Epithelial cell of esophagus (primary cell): ENCODE results near the gene ARHGEF9.
A peak's percentile ranks its signal among the peaks of the same experiment; 100 is the strongest.

ENCODE experiments used
- DNase-seq: peaks from one replicate; pipeline ENCODE4 v3.0.0; 2010; ENCODE audit warnings: low read depth
- H3K4me3 ChIP-seq: 2 replicates; pipeline ENCODE4 v1.5.1; 2011; ENCODE audit warnings: mild to moderate bottlenecking, low read length, control low read depth
- TF ChIP-seq, protein P1 (sequence below): IDR thresholded peaks from 2 replicates; pipeline ENCODE4 v1.5.1; 2011; ENCODE audit warnings: low read depth, mild to moderate bottlenecking, low read length, control low read depth, inconsistent platforms; ENCODE audit not compliant: insufficient read depth; ENCODE audit errors: missing control alignments

The ARHGEF9 gene

DNA sequence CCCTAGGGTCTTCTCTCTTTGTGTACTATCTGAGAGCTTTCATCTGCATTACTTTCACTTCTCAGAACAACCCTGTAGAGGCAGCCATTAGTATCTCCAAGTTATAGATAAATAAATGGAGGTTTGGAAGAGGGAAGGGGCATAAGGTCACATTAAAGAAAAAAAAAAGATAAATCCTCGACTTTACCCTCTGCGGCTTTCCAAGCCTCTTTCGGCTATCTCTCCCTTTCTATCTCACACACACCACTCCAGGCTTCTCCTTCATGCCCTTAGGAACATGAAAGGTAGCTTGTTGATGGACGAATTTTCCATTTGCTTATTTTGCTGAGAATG, 660 bp upstream of the ARHGEF9 start:
- H3K4me3 ChIP-seq = no peak overlapping the region

DNA sequence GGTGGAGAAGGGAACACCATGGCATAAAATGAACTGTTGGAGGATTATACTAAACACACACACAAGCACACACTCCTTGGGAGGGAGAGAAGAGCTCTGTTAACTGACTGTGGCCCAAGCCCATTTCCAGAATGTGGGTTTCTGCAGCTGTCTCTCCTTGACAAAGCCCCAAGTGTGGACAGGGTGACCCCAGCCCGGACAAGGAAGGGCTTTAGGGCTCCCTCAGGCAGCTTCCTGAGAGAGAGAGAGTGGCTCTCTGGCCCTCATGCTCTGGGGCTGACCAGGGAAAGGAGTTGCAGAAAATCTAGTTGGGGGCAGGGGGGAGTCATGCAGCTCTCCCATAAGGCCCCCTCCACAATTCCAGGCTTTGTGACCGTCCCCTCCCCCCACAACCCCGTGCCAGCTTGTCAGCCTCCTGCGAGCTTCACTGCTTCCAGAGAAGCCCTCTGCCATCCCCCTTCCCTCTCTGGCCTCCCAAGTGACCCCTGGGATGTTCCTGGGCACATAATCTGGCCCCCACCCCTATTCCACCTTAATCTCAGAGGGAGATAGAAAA, 590 bp downstream of the ARHGEF9 start:
- DNase-seq = no peak
- no peak overlapping the region for H3K4me3 ChIP-seq
- TF ChIP-seq, protein P1, sequence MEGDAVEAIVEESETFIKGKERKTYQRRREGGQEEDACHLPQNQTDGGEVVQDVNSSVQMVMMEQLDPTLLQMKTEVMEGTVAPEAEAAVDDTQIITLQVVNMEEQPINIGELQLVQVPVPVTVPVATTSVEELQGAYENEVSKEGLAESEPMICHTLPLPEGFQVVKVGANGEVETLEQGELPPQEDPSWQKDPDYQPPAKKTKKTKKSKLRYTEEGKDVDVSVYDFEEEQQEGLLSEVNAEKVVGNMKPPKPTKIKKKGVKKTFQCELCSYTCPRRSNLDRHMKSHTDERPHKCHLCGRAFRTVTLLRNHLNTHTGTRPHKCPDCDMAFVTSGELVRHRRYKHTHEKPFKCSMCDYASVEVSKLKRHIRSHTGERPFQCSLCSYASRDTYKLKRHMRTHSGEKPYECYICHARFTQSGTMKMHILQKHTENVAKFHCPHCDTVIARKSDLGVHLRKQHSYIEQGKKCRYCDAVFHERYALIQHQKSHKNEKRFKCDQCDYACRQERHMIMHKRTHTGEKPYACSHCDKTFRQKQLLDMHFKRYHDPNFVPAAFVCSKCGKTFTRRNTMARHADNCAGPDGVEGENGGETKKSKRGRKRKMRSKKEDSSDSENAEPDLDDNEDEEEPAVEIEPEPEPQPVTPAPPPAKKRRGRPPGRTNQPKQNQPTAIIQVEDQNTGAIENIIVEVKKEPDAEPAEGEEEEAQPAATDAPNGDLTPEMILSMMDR = no peak

More for the DNA sequence above, 660 bp upstream of the ARHGEF9 start:
- TF ChIP-seq, protein P1 = no peak
- DNase-seq = no peak

DNA sequence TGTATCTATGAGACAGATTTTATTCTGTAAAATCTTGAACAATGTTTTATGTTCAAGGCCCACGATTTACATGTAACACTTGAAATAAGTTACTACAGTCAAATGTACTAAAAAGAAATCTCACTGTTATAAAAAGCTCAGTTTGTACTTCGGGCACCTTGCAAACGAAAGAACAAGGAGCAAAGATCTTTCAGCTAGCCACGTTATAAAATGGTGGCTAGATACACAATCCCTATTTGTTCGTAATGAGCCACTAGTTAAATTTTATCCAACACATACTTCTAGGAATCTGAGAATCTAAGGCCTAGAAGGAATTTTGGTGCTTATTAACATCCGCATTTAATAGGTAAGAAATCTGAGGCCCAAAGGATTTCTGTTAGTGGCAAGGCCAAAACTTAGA, 2.5 kb downstream of the ARHGEF9 start:
- no peak overlapping the region for H3K4me3 ChIP-seq
- no peak for DNase-seq
- TF ChIP-seq, protein P1 = no peak

DNA sequence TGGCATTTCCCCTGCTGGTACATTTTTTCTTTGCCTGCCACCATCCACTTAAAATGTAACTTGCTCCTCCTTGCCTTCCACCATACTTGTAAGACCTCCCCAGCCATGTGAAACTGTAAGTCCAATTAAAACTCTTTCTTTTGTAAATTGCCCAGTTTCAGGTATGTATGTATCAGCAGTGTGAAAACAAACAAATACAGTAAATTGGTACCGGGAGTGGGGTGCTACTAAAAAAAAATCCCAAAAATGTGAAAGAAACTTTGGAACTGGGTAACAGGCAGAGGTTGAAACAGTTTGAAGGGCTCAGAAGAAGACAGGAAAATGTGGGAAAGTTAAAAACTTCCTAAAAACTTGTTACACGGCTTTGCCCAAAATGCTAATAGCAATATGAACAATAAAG, 16.3 kb downstream of the ARHGEF9 start:
- DNase-seq = no peak
- no peak overlapping the region for H3K4me3 ChIP-seq
- TF ChIP-seq, protein P1 = no peak

DNA sequence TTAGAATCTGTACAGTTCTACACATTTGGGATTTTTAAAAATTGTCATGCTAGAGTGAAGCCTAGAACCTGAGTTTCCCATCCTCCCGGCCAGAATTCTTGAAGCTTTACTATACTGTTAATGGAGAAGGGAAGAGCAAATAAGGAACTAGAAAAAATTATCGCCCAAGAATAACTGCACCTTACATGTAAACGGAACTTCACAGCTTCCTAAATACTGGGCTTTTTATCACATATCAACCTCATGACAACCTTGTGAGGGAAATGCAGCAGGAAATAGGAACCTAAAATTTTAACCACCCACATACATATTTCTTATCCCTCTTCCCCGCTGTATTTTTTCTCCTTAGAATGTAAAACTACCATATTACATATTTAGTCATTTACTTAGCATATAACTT, 19.3 kb downstream of the ARHGEF9 start:
- H3K4me3 ChIP-seq = no peak overlapping the region
- DNase-seq = no peak
- TF ChIP-seq, protein P1 = no peak

DNA sequence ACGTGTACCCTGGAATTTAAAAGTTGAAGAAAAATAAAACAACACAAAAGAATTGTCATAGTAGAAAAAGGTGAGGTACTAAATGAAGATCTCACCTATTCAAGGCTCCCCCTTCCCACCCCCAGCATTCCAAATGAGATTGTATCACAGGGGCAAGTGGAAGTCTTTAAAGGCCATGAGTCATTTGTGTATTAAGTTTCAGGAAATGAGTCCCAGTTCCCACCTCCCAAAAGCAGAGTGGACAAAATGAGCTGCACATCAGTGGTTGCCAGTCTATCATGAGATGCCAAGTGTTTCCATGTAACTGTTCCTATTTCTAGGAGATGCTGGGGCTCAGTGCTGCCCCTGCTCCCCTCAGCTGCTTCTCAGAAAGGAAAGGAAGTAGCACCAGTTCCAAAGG, 20.1 kb downstream of the ARHGEF9 start:
- H3K4me3 ChIP-seq = no peak overlapping the region
- TF ChIP-seq, protein P1 = no peak
- DNase-seq = peak; percentile 59

DNA sequence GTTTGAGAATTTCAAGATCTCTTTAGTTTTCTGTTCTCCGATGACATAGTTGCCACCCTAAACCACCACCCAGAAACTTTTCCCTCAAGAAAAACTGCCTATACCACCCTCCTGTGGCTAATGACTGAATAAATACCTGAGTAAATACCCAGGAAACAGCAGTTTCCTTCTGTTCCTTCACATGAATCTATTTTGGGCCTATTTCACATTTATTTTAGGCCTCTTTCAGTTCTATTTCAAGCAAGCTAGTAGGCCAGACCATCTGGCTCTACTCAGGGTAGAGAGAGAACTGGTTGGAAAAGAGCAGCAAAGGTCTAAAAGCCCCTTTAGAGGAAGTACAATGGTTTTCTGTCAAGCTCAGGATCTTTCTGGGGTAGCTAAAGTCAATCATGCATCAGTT, 23.4 kb downstream of the ARHGEF9 start:
- peak; percentile 3 for DNase-seq
- TF ChIP-seq, protein P1 = no peak
- no peak overlapping the region for H3K4me3 ChIP-seq
